Transverse colon (tissue), 4 donors: ENCODE results near the gene PLEKHA6. TPM values are rescaled to one million over a fixed set of nuclear protein-coding genes. Genes with fewer than 3 reads are reported as not detected.

Experiments used
- DNase-seq: peaks from one replicate; pipeline ENCODE4 v3.0.0-alpha.2; 2019
- H3K27ac ChIP-seq, 4 donors: fragments of 200-600 bp; sonication (generic); 2 replicates each; pipeline ENCODE4 v1.5.1; 2016 to 2018; ENCODE audit warnings: inconsistent platforms in 4 of 4
- H3K27me3 ChIP-seq: fragments of 200-600 bp; sonication (generic); 2 replicates; pipeline ENCODE4 v1.5.1; 2017; ENCODE audit warnings: inconsistent platforms
- H3K36me3 ChIP-seq, 4 donors: fragments of 200-600 bp; sonication (generic); 2 replicates each; pipeline ENCODE4 v1.5.1; 2017 to 2019; ENCODE audit warnings: inconsistent platforms in 4 of 4
- H3K4me1 ChIP-seq, 4 donors: fragments of 200-600 bp; sonication (generic); 2 replicates each; pipeline ENCODE4 v1.5.1; 2017 to 2020; ENCODE audit warnings: inconsistent platforms in 4 of 4
- H3K4me3 ChIP-seq, 4 donors: fragments of 200-600 bp; sonication (generic); 1 replicate in 1 of 4; 2 replicates in 3 of 4; pipeline versions ENCODE4 v1.5.1 to v1.6.1; 2017 to 2019; ENCODE audit warnings: inconsistent platforms in 4 of 4
- H3K9me3 ChIP-seq, 2 donors: fragments of 200-600 bp; sonication (generic); 2 replicates each; pipeline ENCODE4 v1.5.1; 2017 to 2019; ENCODE audit warnings: inconsistent platforms in 2 of 2
- CTCF ChIP-seq, 5 experiments: fragments of 200-600 bp in 3 of 5; fragments of 450-650 bp in 2 of 5; sonication (generic) in 3 of 5; IDR thresholded peaks; 1 replicate in 2 of 5; 2 replicates in 3 of 5; pipeline ENCODE4 v1.5.1; 2016 to 2017; ENCODE audit warnings: antibody characterized with exemption in 5 of 5, inconsistent platforms in 3 of 5, mild to moderate bottlenecking in 2 of 5, moderate library complexity in 1 of 5
- EP300 ChIP-seq: sonication (generic); formaldehyde crosslinking; IDR thresholded peaks from one replicate; pipeline ENCODE4 v1.6.1; 2017; ENCODE audit warnings: antibody characterized with exemption, low read depth
- POLR2A ChIP-seq: fragments of 450-650 bp; IDR thresholded peaks from one replicate; pipeline ENCODE4 v1.6.1; 2016; ENCODE audit warnings: antibody characterized with exemption, mild to moderate bottlenecking, moderate library complexity
- POLR2AphosphoS5 ChIP-seq, 3 donors: sonication (generic); formaldehyde crosslinking; IDR thresholded peaks; one replicate each; pipeline ENCODE4 v1.6.1; 2016; ENCODE audit warnings: antibody characterized with exemption in 3 of 3
- WGBS, 2 donors: methylation state at CpG; one replicate each; pipeline ENCODE4 v1.1.5; 2018; ENCODE audit warnings: low coverage in 1 of 2; 5-methylcytosine and 5-hydroxymethylcytosine counted together
- in situ Hi-C, 4 donors: fragments of 200-750 bp; cut with MboI; loops; one replicate each; pipeline versions ENCODE4 v1.15.0 to v1.15.1; 2017; ENCODE audit warnings: low sequenced_read_pairs in 3 of 4, low pct_ligation_motif_present in 1 of 4, low pct_unique_long_range_greater_than_20kb in 1 of 4
- intact Hi-C: fragments of 100-400 bp; cut with DNase I; formaldehyde crosslinking; loops from one replicate; pipeline ENCODE4 v1.15.1; 2023; ENCODE audit warnings: low total_unique reads
- total RNA-seq, 4 donors: library from RNA; depleted of rRNA; stranded (reverse); fragments of >200 nt; gene quantifications; one replicate each; pipeline ENCODE4 v1.1.0, GENCODE V29; 2016

PLEKHA6 gene
- total RNA-seq, 4 donors from 2014 or later, result 58.7 to 209 (median 97.9) TPM

GRCh38 chr1:204338360-204338759 lies 21.4 kb downstream of the PLEKHA6 start:
- Histone ChIP-seq H3K36me3 (no peaks in the 10 kb centered on the region), H3K9me3 (no peaks in the 10 kb centered on the region), H3K27ac (peak overlapping the region; percentile 65 to 76 (median 74)), H3K27me3 (no peaks in the 10 kb centered on the region), H3K4me1 (peaks cover 33 to 84% (median 61%) of the 10 kb centered on the region in 4 donors), H3K4me3 (no peak overlapping the region)
- intact Hi-C loops, result no loop called here
- TF ChIP-seq CTCF (IDR thresholded peaks at IDR 0.05) (no peak), POLR2AphosphoS5 (IDR thresholded peaks at IDR 0.05) (peak in 2 of 3 donors; percentile 20 to 34)
- no peak for DNase-seq
- 29 to 41% methylated on average over 2 of the region's 2 CpGs for WGBS, 2 donors
- in situ Hi-C loops, result no loop called here

- no peak for TF ChIP-seq POLR2A
- no peak for TF ChIP-seq CTCF (IDR thresholded peaks at IDR 0.05)
- no peak for TF ChIP-seq POLR2AphosphoS5 (IDR thresholded peaks at IDR 0.05)
- no peak for TF ChIP-seq EP300
- H3K4me3 ChIP-seq, result no peak overlapping the region
- no peaks in the 10 kb centered on the region for H3K9me3 ChIP-seq
- peak; percentile 50 for DNase-seq
- H3K4me1 ChIP-seq, result peaks cover 34 to 92% (median 68%) of the 10 kb centered on the region in 4 donors
- peak overlapping the region; percentile 65 to 76 (median 74) for H3K27ac ChIP-seq
- H3K36me3 ChIP-seq, result no peaks in the 10 kb centered on the region
- intact Hi-C loops (no loop called here), in situ Hi-C loops (no loop called here)
- 56 to 61% methylated on average over 6 of the region's 6 CpGs for WGBS, 2 donors
- no peaks in the 10 kb centered on the region for H3K27me3 ChIP-seq
Observed at GRCh38 chr1:204337583-204337982, 22.1 kb downstream of the PLEKHA6 start.

GRCh38 chr1:204337036-204337429 lies 22.7 kb downstream of the PLEKHA6 start:
- in situ Hi-C loops, result no loop called here
- H3K4me1 ChIP-seq, result peaks cover 34 to 97% (median 70%) of the 10 kb centered on the region in 4 donors

GRCh38 chr1:204336421-204337035 lies 23.2 kb downstream of the PLEKHA6 start:
- in situ Hi-C loops, result no loop called here
- Histone ChIP-seq H3K27ac (peak overlapping the region in 3 of 4 donors; percentile 73 to 76 (median 75)), H3K9me3 (no peaks in the 10 kb centered on the region), H3K4me3 (no peak overlapping the region), H3K36me3 (no peaks in the 10 kb centered on the region), H3K4me1 (peaks cover 34 to 93% (median 65%) of the 10 kb centered on the region in 4 donors), H3K27me3 (no peaks in the 10 kb centered on the region)
- intact Hi-C loops, result no loop called here
- no peak for DNase-seq
- WGBS, 2 donors, result 74% methylated on average over 3 of the region's 3 CpGs; no CpG with 5 or more reads in 1 of the 2 donors
- TF ChIP-seq POLR2A (no peak), CTCF (IDR thresholded peaks at IDR 0.05) (no peak), POLR2AphosphoS5 (IDR thresholded peaks at IDR 0.05) (no peak), EP300 (no peak)

More at GRCh38 chr1:204337036-204337429, 22.7 kb downstream of the PLEKHA6 start:
- WGBS, 2 donors, result 73 to 80% methylated on average over 2 to 3 of the region's 3 CpGs
- H3K36me3 ChIP-seq, result no peaks in the 10 kb centered on the region
- intact Hi-C loops, result no loop called here
- TF ChIP-seq EP300 (no peak), POLR2AphosphoS5 (IDR thresholded peaks at IDR 0.05) (no peak), POLR2A (no peak), CTCF (IDR thresholded peaks at IDR 0.05) (no peak)
- H3K27me3 ChIP-seq, result no peaks in the 10 kb centered on the region
- no peak for DNase-seq
- no peaks in the 10 kb centered on the region for H3K9me3 ChIP-seq
- peak overlapping the region; percentile 65 to 76 (median 74) for H3K27ac ChIP-seq
- no peak overlapping the region for H3K4me3 ChIP-seq
